HepG2 (cell line): ENCODE results near the gene ALK. TPM values are rescaled to one million over a fixed set of nuclear protein-coding genes. Genes with fewer than 3 reads are reported as not detected.

Experiments used
- ATAC-seq: fragments of 200-7000 bp; cut with Tn5 transposase; 3 replicates; pipeline ENCODE4 v1.9.1; 2020; ENCODE audit warnings: mild to moderate bottlenecking, moderate library complexity
- BruUV-seq: library from RNA; stranded (reverse); fragments of 400-500 nt; replicated peaks from 2 replicates; lab custom pipeline; 2021; lab: Mats Ljungman, UMichigan
- CTCF ChIA-PET: fragments of 300-600 bp; formaldehyde crosslinking; extraction: SDS; loops from one replicate; lab custom pipeline; 2021; ENCODE audit warnings: low total read pairs, inconsistent platforms, low intra/inter-chr PET ratio; lab: Yijun Ruan, JAX
- POLR2A ChIA-PET: fragments of 350-600 bp; sonication (Branson Sonifier 250); formaldehyde crosslinking; loops from one replicate; lab custom pipeline; 2020; ENCODE audit warnings: antibody characterized with exemption, inconsistent platforms; lab: Yijun Ruan, JAX
- DNase-seq: peaks from one replicate; pipeline ENCODE4 v3.0.0-alpha.2; 2015; ENCODE audit warnings: low spot score
- FAIRE-seq: peaks from 3 replicates; lab custom pipeline; 2011; peaks lifted over from hg19 to GRCh38; lab: Jason Lieb, UNC
- H2AFZ ChIP-seq: one replicate; pipeline ENCODE4 v1.6.1; 2011; ENCODE audit warnings: low read length, inconsistent platforms
- H3K27ac ChIP-seq: fragments of 300-600 bp; 3 replicates; pipeline ENCODE4 v1.8.0; 2011; ENCODE audit warnings: mixed run types, mild to moderate bottlenecking, mixed read lengths, low read length, inconsistent platforms; ENCODE audit not compliant: insufficient read depth; ENCODE audit errors: extremely low read length
- H3K27me3 ChIP-seq, 2 experiments: fragments of 200-600 bp in 1 of 2; 2 replicates in 1 of 2; 3 replicates in 1 of 2; pipeline versions ENCODE4 v1.6.0 to v1.8.0; 2011; ENCODE audit warnings: low read length in 2 of 2, mild to moderate bottlenecking in 2 of 2, moderate library complexity in 2 of 2, inconsistent platforms in 1 of 2; ENCODE audit not compliant: insufficient read depth in 2 of 2, control insufficient read depth in 1 of 2
- H3K36me3 ChIP-seq, 2 experiments: fragments of 200-600 bp in 1 of 2; replicated peaks in 1 of 2; 2 replicates in 1 of 2; 3 replicates in 1 of 2; pipeline versions ENCODE4 v1.5.1 to v1.8.0; 2011; ENCODE audit warnings: low read length in 2 of 2, inconsistent platforms in 1 of 2; ENCODE audit not compliant: insufficient read depth in 2 of 2, control insufficient read depth in 1 of 2
- H3K4me1 ChIP-seq: 2 replicates; pipeline ENCODE4 v1.5.1; 2012; ENCODE audit warnings: low read length, inconsistent platforms; ENCODE audit not compliant: insufficient read depth
- H3K4me2 ChIP-seq: 2 replicates; pipeline ENCODE4 v1.6.0; 2011; ENCODE audit warnings: low read depth, low read length, inconsistent platforms
- H3K4me3 ChIP-seq, 3 experiments: fragments of 200-600 bp in 1 of 3; sonication (generic), shearing (Covaris generic) in 1 of 3; replicated peaks in 1 of 3; 2 replicates each; pipeline ENCODE4 v1.5.1; 2011 to 2016; ENCODE audit warnings: low read length in 3 of 3, inconsistent platforms in 2 of 3, low read depth in 2 of 3, mild to moderate bottlenecking in 2 of 3, control low read depth in 1 of 3, mixed read lengths in 1 of 3; ENCODE audit not compliant: insufficient read depth in 1 of 3
- H3K79me2 ChIP-seq: one replicate; pipeline ENCODE4 v1.6.1; 2011; ENCODE audit warnings: low read length, inconsistent platforms; ENCODE audit not compliant: insufficient read depth
- H3K9ac ChIP-seq: 2 replicates; pipeline ENCODE4 v1.6.0; 2011; ENCODE audit warnings: mild to moderate bottlenecking, low read depth, low read length, inconsistent platforms; ENCODE audit not compliant: insufficient read depth
- H3K9me3 ChIP-seq: 2 replicates; pipeline ENCODE4 v1.5.1; 2012; ENCODE audit warnings: mild to moderate bottlenecking, low read length
- H4K20me1 ChIP-seq: 2 replicates; pipeline ENCODE4 v1.6.0; 2011; ENCODE audit warnings: inconsistent platforms, mild to moderate bottlenecking, low read length, moderate library complexity; ENCODE audit not compliant: insufficient read depth
- GMEB1 ChIP-seq: sonication (generic); formaldehyde crosslinking; IDR thresholded peaks from 2 replicates; pipeline ENCODE4 v1.5.1; 2020; ENCODE audit warnings: missing genetic modification reagents, mild to moderate bottlenecking, borderline replicate concordance
- IRX3 ChIP-seq: sonication (generic); formaldehyde crosslinking; IDR thresholded peaks from 2 replicates; pipeline ENCODE4 v1.8.1; 2023; ENCODE audit warnings: mild to moderate bottlenecking, low read depth, missing genetic modification reagents, borderline replicate concordance
- KAT8 ChIP-seq: IDR thresholded peaks from 2 replicates; pipeline ENCODE4 v1.6.1; 2016; ENCODE audit warnings: missing genetic modification reagents, missing compliant biosample characterization
- LCORL ChIP-seq, 2 experiments: fragments of 450-650 bp in 1 of 2; sonication (generic) in 1 of 2; formaldehyde crosslinking in 1 of 2; IDR thresholded peaks; 2 replicates each; pipeline versions ENCODE4 v1.5.0 to v1.6.1; 2017 to 2020; ENCODE audit warnings: antibody characterized with exemption in 1 of 2, missing genetic modification reagents in 1 of 2
- MAFF ChIP-seq: IDR thresholded peaks from 2 replicates; pipeline ENCODE4 v1.6.1; 2011; ENCODE audit warnings: low read depth, low read length, improper control_type of control experiment
- MIER3 ChIP-seq: IDR thresholded peaks from 2 replicates; pipeline ENCODE4 v1.6.1; 2016; ENCODE audit warnings: missing compliant biosample characterization, borderline replicate concordance
- MNT ChIP-seq: fragments of 450-650 bp; IDR thresholded peaks from 2 replicates; pipeline ENCODE4 v1.6.1; 2016
- POLR2AphosphoS5 ChIP-seq: IDR thresholded peaks from 2 replicates; pipeline ENCODE4 v1.6.1; 2012; ENCODE audit warnings: low read depth, low read length
- ZNF550 ChIP-seq: sonication (generic); formaldehyde crosslinking; IDR thresholded peaks from 2 replicates; pipeline ENCODE4 v1.4.0; 2020; ENCODE audit warnings: mild to moderate bottlenecking, missing genetic modification reagents, borderline replicate concordance
- WGBS: methylation state at CpG from one replicate; pipeline ENCODE4 v1.1.6; 2017; ENCODE audit warnings: low lambda C conversion rate; 5-methylcytosine and 5-hydroxymethylcytosine counted together
- in situ Hi-C: cut with HindIII; loops from 2 replicates; pipeline ENCODE4 v1.10.0; 2017; ENCODE audit warnings: low pct_unique_long_range_greater_than_20kb; ENCODE audit not compliant: extremely low pct_ligation_motif_present
- intact Hi-C: fragments of 100-400 bp; cut with micrococcal nuclease; formaldehyde crosslinking; loops from one replicate; pipeline ENCODE4 v1.10.0; 2022; ENCODE audit not compliant: unreplicated experiment
- polyA plus RNA-seq, 8 experiments: library from polyadenylated mRNA; depleted of rRNA in 3 of 8; stranded (reverse) in 7 of 8; unstranded in 1 of 8; fragments of >200 nt; fragmentation: Illumina TruSeq in 4 of 8; extraction: Trizol in 4 of 8; gene quantifications; 2 replicates each; pipeline versions ENCODE4 v1.2.1 to v1.2.3, GENCODE V29; 2011 to 2016; ENCODE audit warnings: low read depth in 4 of 8, missing spikeins in 1 of 8, mixed read lengths in 1 of 8; ENCODE audit not compliant: insufficient read depth in 1 of 8
- total RNA-seq, 5 experiments: library from RNA; depleted of rRNA; stranded (reverse); fragments of >200 nt; fragmentation: Illumina TruSeq; extraction: Trizol; gene quantifications; 2 replicates each; pipeline ENCODE4 v1.2.3, GENCODE V29; 2016; ENCODE audit warnings: low read depth in 1 of 5

The ALK gene
- total and polyA plus RNA-seq, 2 of the 13 experiments (the other 11 are each of a cell fraction or from before 2014, with no cell fraction given) = not detected

- TF ChIP-seq POLR2AphosphoS5 (no peak), LCORL (IDR thresholded peaks at IDR 0.05) (peak; percentile 58; the same call in 1 of the 2 replicates), LCORL (CRISPR knock-in tag; IDR thresholded peaks at IDR 0.05) (no peak), GMEB1 (CRISPR knock-in tag) (no peak), MAFF (peak; percentile 6; the same call in 1 of the 2 replicates), IRX3 (CRISPR knock-in tag) (no peak)
Observed at GRCh38 chr2:29304399-29305060, 616.9 kb downstream of the ALK start (continued).

GRCh38 chr2:29296585-29296984 lies 624.8 kb downstream of the ALK start:
- H2AFZ ChIP-seq = no peak overlapping the region
- in situ Hi-C loops (no loop called here), intact Hi-C loops (no loop called here)
- no peak overlapping the region for H3K4me3 ChIP-seq
- no peaks in the 10 kb centered on the region for H3K4me1 ChIP-seq
- H3K79me2 ChIP-seq = no peaks in the 10 kb centered on the region
- DNase-seq (no peak), ATAC-seq (no peak), FAIRE-seq (no peak)
- ChIA-PET CTCF (no interaction called here), POLR2A (no interaction called here)
- H3K36me3 ChIP-seq = no peaks in the 10 kb centered on the region
- 2% methylated on average over 10 of the region's 10 CpGs for WGBS
- TF ChIP-seq KAT8 (CRISPR knock-in tag) (no peak), MNT (peak; percentile 80), MIER3 (no peak), ZNF550 (CRISPR knock-in tag) (no peak)
- no peak overlapping the region for H3K27ac ChIP-seq
- H3K27me3 ChIP-seq = peaks cover 0 to 5% of the 10 kb centered on the region in 2 experiments; a peak in 1 of 5 replicates
- H3K9ac ChIP-seq = no peak overlapping the region
- no peaks in the 10 kb centered on the region for H4K20me1 ChIP-seq
- H3K4me2 ChIP-seq = no peak overlapping the region
- BruUV-seq = no TSS peak
- H3K9me3 ChIP-seq = no peaks in the 10 kb centered on the region
